GM13976 (cell line): ENCODE measurements around the gene EPHB2.

Experiments used
- DNase-seq: peaks from one replicate; pipeline ENCODE4 v3.0.0; 2012; ENCODE audit warnings: low spot score
- CTCF ChIP-seq: IDR thresholded peaks from 2 replicates; pipeline ENCODE4 v1.5.1; 2012; ENCODE audit warnings: borderline replicate concordance, mild to moderate bottlenecking; ENCODE audit not compliant: insufficient read depth; ENCODE audit errors: extremely low read depth, missing control alignments, control extremely low read depth
- in situ Hi-C: fragments of 300-500 bp; cut with MboI; formaldehyde crosslinking; loops from one replicate; pipeline ENCODE4 v1.12.0; 2022; ENCODE audit warnings: low sequenced_read_pairs, mixed read lengths, inconsistent platforms; ENCODE audit not compliant: unreplicated experiment

The EPHB2 gene

GRCh38 chr1:22875241-22875640 is 164.6 kb downstream of the EPHB2 start:
- in situ Hi-C loops: no loop called here
- no peak for DNase-seq
- no peak for TF ChIP-seq CTCF

GRCh38 chr1:22875841-22876240 is 165.2 kb downstream of the EPHB2 start:
- in situ Hi-C loops: no loop called here
- no peak for TF ChIP-seq CTCF
- DNase-seq: no peak

- no peak for TF ChIP-seq CTCF
- DNase-seq: no peak
- in situ Hi-C loops: no loop called here
Measured at GRCh38 chr1:22876359-22877111, 165.9 kb downstream of the EPHB2 start.

- in situ Hi-C loops: no loop called here
Measured at GRCh38 chr1:22877112-22877915, 166.7 kb downstream of the EPHB2 start.

GRCh38 chr1:22877980-22878379 is 167.3 kb downstream of the EPHB2 start:
- DNase-seq: no peak
- TF ChIP-seq CTCF: no peak
- in situ Hi-C loops: no loop called here

More at GRCh38 chr1:22877112-22877915, 166.7 kb downstream of the EPHB2 start:
- no peak for TF ChIP-seq CTCF
- DNase-seq: no peak

- TF ChIP-seq CTCF: no peak
- DNase-seq: no peak
- in situ Hi-C loops: no loop called here
Measured at GRCh38 chr1:22878626-22879025, 168.0 kb downstream of the EPHB2 start.
